Placental epithelial cell (primary cell): ENCODE data around the gene POLR3E. TPM values are rescaled to one million over a fixed set of nuclear protein-coding genes. Genes with fewer than 3 reads are reported as not detected.

Experiments used
- total RNA-seq: library from RNA; depleted of rRNA; stranded (reverse); fragments of >200 nt; gene quantifications from 2 replicates; pipeline ENCODE4 v1.2.3, GENCODE V29; 2012

Gene POLR3E
- total RNA-seq: 22.0 and 29.6 TPM in 2 replicates

GRCh38 chr16:22297114-22297870, at the start of gene POLR3E:
TSS of gene POLR3E (plus strand) at chr16:22297409. CDS start at chr16:22302969, 5,560 bp downstream.

GRCh38 chr16:22374311-22375116, 77.3 kb downstream of the POLR3E start, which contains the start of gene CDR2:
TSS of gene CDR2 (minus strand) at chr16:22374619. CDS start at chr16:22374309, 310 bp downstream.

Other genes starting within 250 kb of the POLR3E start
- not detected in 2 replicates for gene VWA3A, start 204.9 kb upstream of the POLR3E start, total RNA-seq
- gene SDR42E2, start 134.9 kb upstream of the POLR3E start, total RNA-seq: not detected in 2 replicates
- 28.3 and 29.2 TPM in 2 replicates for gene EEF2K, start 91.1 kb upstream of the POLR3E start, total RNA-seq
- gene CDR2, start 77.2 kb downstream of the POLR3E start, total RNA-seq: 23.9 and 47.3 TPM in 2 replicates
- gene NPIPB5, start 213.5 kb downstream of the POLR3E start, total RNA-seq: 116 and 131 TPM in 2 replicates